Activated naive CD8-positive, alpha-beta T cell treated with anti-CD3 and anti-CD28 coated beads, Interleukin-2, amount 10 ng/mL, durations not matched to agents 7 days and 5 days (primary cell): ENCODE measurements around the gene PRKAR1B. TPM values are rescaled to one million over a fixed set of nuclear protein-coding genes. Genes with fewer than 3 reads are reported as not detected.

ENCODE experiments used
- ATAC-seq: fragments of 150-1000 bp; cut with Tn5 transposase; one replicate; pipeline ENCODE4 v1.10.0; 2021; ENCODE audit warnings: low read depth, moderate library complexity
- POLR2A ChIA-PET: fragments of 350-600 bp; sonication (Branson Sonifier 250); formaldehyde crosslinking; loops from one replicate; lab custom pipeline; 2021; ENCODE audit warnings: antibody characterized with exemption; lab: Charles Lee
- DNase-seq: peaks from one replicate; pipeline ENCODE4 v3.0.0; 2021
- H3K27ac Mint-ChIP-seq: one replicate; pipeline ENCODE4 v1.8.0; 2022; ENCODE audit warnings: mild to moderate bottlenecking, mixed read lengths
- H3K27me3 Mint-ChIP-seq: one replicate; pipeline ENCODE4 v1.8.0; 2022; ENCODE audit warnings: mild to moderate bottlenecking, moderate library complexity, mixed read lengths
- H3K36me3 Mint-ChIP-seq: one replicate; pipeline ENCODE4 v1.8.0; 2021; ENCODE audit warnings: mild to moderate bottlenecking, mixed read lengths
- H3K4me1 Mint-ChIP-seq: one replicate; pipeline ENCODE4 v1.8.0; 2021; ENCODE audit warnings: mixed read lengths
- H3K4me3 Mint-ChIP-seq: one replicate; pipeline ENCODE4 v1.8.0; 2022; ENCODE audit warnings: mild to moderate bottlenecking, moderate library complexity, mixed read lengths
- H3K9me3 Mint-ChIP-seq: one replicate; pipeline ENCODE4 v1.8.0; 2021; ENCODE audit warnings: mixed read lengths
- total RNA-seq, 2 experiments: library from RNA; stranded (reverse); gene quantifications; one replicate each; pipeline ENCODE4 v1.2.3, GENCODE V29; 2021

The PRKAR1B gene
- total RNA-seq, 2 experiments from 2014 or later = 26.5 to 28.2 TPM

GRCh38 chr7:550881-551614 lies 176.0 kb downstream of the PRKAR1B start:
- Mint-ChIP-seq H3K9me3 (no peaks in the 10 kb centered on the region), H3K27me3 (no peaks in the 10 kb centered on the region)

DNA sequence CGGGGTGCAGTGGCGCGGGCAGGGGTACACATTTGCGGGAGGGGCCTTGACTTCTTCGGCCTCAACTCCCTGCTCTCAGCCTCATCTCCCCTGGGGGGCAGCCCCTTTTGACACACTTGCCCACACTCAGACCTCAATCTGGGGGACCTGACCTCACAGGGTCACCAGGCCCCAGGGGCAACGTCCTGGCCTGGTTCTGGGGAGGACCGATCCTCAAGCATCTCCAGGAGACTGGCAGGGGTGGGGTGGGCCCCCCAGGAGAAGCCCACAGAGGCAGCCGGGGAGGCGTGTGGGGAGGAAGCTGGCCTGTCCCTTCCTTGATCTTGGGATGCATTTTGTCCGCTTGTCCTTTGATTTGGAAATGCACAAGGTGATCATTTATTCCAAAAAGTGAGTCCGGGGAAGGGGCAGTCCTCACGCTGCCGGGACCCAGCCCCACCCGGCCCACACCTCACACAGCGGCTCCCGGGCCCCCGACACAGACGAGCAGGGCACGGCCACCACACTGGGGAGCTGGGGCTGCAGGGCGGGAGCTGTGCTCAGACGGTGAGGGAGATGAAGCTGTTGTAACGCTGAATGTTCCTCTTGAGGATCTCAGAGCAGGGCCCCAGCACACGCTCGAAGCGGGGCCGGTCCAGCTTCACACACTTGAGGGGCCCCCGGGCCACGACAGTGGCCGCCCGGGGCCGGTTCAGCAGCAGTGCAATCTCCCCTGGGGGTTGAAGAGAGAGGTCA lies 177.0 kb downstream of the PRKAR1B start:
- DNase-seq (no peak), ATAC-seq (no peak)
- Mint-ChIP-seq H3K4me3 (no peak overlapping the region), H3K4me1 (no peaks in the 10 kb centered on the region), H3K36me3 (peaks cover 5% of the 10 kb centered on the region), H3K27me3 (no peaks in the 10 kb centered on the region), H3K9me3 (peaks cover 3% of the 10 kb centered on the region), H3K27ac (no peak overlapping the region)
- POLR2A ChIA-PET = no interaction called here

More at GRCh38 chr7:550881-551614, 176.0 kb downstream of the PRKAR1B start:
- DNase-seq (no peak), ATAC-seq (no peak)
- Mint-ChIP-seq H3K4me3 (no peak overlapping the region), H3K27ac (no peak overlapping the region), H3K4me1 (no peaks in the 10 kb centered on the region), H3K36me3 (peaks cover 5% of the 10 kb centered on the region)
- POLR2A ChIA-PET = no interaction called here

- Mint-ChIP-seq H3K4me3 (no peak overlapping the region), H3K27ac (no peak overlapping the region), H3K36me3 (peaks cover 5% of the 10 kb centered on the region), H3K9me3 (peaks cover 3% of the 10 kb centered on the region), H3K27me3 (no peaks in the 10 kb centered on the region), H3K4me1 (no peaks in the 10 kb centered on the region)
- ATAC-seq (no peak), DNase-seq (no peak)
- POLR2A ChIA-PET = no interaction called here
These were observed 177.8 kb downstream of the PRKAR1B start for GRCh38 chr7:549066-549890.

DNA sequence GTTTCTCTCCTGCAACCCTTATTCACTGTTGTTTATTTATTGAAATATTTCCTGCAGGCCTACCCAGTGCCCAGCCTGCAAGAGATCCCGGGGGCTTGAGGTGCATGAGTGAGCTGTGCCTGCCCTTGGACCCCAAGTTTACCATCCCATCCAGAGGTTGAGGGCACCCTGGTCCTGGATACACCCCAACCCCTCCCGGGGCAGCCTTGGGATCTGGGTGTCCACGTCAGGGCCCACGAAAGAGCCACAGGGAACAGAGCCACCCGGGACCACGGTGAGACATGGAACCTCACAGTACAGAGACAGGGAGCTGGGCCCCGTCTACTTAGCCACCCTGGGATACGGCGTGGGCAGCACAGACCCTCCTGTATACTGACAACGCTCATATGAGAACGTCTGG lies 178.7 kb downstream of the PRKAR1B start:
- POLR2A ChIA-PET = no interaction called here

GRCh38 chr7:545470-545869 lies 181.6 kb downstream of the PRKAR1B start:
- Mint-ChIP-seq H3K36me3 (peaks cover 5% of the 10 kb centered on the region), H3K9me3 (peaks cover 3% of the 10 kb centered on the region), H3K27ac (no peak overlapping the region), H3K27me3 (no peaks in the 10 kb centered on the region), H3K4me1 (peaks cover 3% of the 10 kb centered on the region), H3K4me3 (no peak overlapping the region)
- POLR2A ChIA-PET = no interaction called here
- ATAC-seq = no peak
- DNase-seq = no peak

More for the DNA sequence above, 178.7 kb downstream of the PRKAR1B start:
- ATAC-seq (no peak), DNase-seq (no peak)
- peaks cover 3% of the 10 kb centered on the region for H3K9me3 Mint-ChIP-seq
- H3K4me1 Mint-ChIP-seq = no peaks in the 10 kb centered on the region
- H3K27me3 Mint-ChIP-seq = no peaks in the 10 kb centered on the region
- H3K36me3 Mint-ChIP-seq = peaks cover 5% of the 10 kb centered on the region
- H3K4me3 Mint-ChIP-seq = no peak overlapping the region
- no peak overlapping the region for H3K27ac Mint-ChIP-seq

DNA sequence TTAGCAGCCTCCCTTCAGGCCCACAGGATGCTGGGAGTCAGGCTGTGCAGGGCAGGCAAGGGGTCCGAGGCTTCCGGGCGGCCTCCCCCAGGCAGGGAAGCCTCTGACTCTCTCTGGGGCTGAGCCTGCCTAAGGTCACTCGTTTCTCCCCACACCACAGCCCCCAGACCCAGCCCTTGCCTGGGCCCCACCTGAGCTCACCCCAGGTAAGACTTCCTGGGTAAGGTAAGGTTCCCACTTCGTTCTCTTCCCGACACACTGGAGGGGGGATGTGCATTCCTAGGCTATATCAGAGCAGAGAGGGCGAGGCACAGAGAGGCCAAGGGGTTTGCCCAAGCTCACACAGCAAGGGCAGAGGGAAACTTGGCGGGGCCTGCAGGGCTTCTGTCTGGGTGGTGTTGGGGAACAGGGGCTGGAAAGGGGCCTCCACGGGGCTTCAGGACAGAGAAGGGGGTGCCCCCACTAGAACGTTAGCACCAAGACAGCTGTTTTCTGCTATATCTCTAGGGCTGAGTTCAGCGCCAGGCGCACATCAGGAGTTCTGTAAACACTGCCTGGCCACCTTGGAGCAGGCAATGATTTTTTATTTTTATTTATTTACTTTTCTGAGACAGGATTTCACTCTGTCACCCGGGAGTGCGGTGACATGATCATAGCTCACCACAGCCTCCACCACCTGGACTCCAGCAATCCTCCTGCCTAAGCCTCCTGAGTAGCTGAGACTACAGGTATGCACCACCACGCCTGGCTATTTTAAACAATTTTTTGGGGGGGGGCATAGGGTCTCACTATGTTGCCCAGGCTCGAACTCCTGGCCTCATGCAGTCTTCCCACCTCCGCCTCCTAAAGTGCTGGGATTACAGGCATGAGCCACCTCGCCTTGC lies 182.5 kb downstream of the PRKAR1B start:
- no peak for DNase-seq
- POLR2A ChIA-PET = no interaction called here
- no peak overlapping the region for H3K27ac Mint-ChIP-seq
- H3K36me3 Mint-ChIP-seq = peaks cover 5% of the 10 kb centered on the region
- no peak overlapping the region for H3K4me3 Mint-ChIP-seq
- peaks cover 3% of the 10 kb centered on the region for H3K9me3 Mint-ChIP-seq
- peaks cover 3% of the 10 kb centered on the region for H3K4me1 Mint-ChIP-seq
- ATAC-seq = no peak
- no peaks in the 10 kb centered on the region for H3K27me3 Mint-ChIP-seq

- H3K9me3 Mint-ChIP-seq = peaks cover 3% of the 10 kb centered on the region
- ATAC-seq = no peak
- POLR2A ChIA-PET = no interaction called here
- no peak for DNase-seq
- no peaks in the 10 kb centered on the region for H3K27me3 Mint-ChIP-seq
- peaks cover 3% of the 10 kb centered on the region for H3K4me1 Mint-ChIP-seq
- no peak overlapping the region for H3K27ac Mint-ChIP-seq
- H3K4me3 Mint-ChIP-seq = no peak overlapping the region
- peaks cover 1% of the 10 kb centered on the region for H3K36me3 Mint-ChIP-seq
These were observed 183.4 kb downstream of the PRKAR1B start for GRCh38 chr7:543501-544337.

DNA sequence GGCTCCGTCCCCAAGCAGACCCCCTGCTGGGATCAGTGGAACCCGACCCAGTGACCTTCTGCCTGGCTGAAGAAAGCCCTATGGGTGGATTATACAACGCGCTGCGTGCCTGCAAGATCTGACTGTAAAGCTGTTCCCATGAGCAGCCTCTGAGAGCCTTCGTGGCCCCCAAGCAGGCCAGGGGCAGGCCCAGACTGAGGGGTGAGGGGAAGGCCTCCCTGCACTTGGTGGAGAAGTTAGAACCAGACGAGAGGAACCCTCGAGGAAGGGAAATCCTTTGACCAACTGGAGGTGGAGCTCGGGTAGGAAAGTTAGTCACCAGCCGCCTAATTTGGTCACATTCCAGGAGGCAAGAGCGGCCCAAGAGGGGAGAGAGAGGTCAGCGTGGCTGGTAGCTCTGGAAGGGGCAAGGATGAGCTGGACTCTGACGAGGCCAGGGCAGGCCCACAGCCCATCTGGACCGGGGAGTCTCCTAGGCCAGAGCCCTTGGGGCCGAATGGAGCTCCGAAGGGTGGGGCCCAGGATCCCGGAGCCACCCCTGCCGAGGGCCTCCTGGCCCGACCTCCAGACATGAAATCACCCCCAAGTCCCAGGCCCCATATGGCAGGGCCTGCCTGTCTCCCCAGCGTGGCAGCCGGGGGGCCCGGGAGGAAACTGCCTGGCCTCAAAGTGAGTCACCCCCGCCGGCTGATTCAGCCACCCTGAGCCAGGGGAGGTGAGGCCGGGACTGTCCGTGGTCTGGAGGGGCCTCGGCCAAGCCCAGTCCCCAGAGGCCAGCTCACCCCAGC lies 184.2 kb downstream of the PRKAR1B start:
- Mint-ChIP-seq H3K4me1 (peaks cover 3% of the 10 kb centered on the region), H3K36me3 (no peaks in the 10 kb centered on the region), H3K4me3 (no peak overlapping the region), H3K27me3 (no peaks in the 10 kb centered on the region), H3K27ac (no peak overlapping the region), H3K9me3 (peaks cover 3% of the 10 kb centered on the region)
- no peak for ATAC-seq
- no peak for DNase-seq
- POLR2A ChIA-PET = no interaction called here

- POLR2A ChIA-PET = no interaction called here
- DNase-seq = no peak
- no peak overlapping the region for H3K27ac Mint-ChIP-seq
These were observed 184.9 kb downstream of the PRKAR1B start for GRCh38 chr7:542131-542712.

GRCh38 chr7:541661-542060 lies 185.4 kb downstream of the PRKAR1B start:
- Mint-ChIP-seq H3K4me1 (peaks cover 3% of the 10 kb centered on the region), H3K36me3 (no peaks in the 10 kb centered on the region), H3K27me3 (no peaks in the 10 kb centered on the region), H3K27ac (no peak overlapping the region), H3K4me3 (no peak overlapping the region), H3K9me3 (peaks cover 3% of the 10 kb centered on the region)
- ATAC-seq (no peak), DNase-seq (no peak)
- POLR2A ChIA-PET = no interaction called here

More at GRCh38 chr7:542131-542712, 184.9 kb downstream of the PRKAR1B start:
- ATAC-seq = no peak
- H3K27me3 Mint-ChIP-seq = no peaks in the 10 kb centered on the region
- peaks cover 3% of the 10 kb centered on the region for H3K9me3 Mint-ChIP-seq
- peaks cover 3% of the 10 kb centered on the region for H3K4me1 Mint-ChIP-seq
- H3K4me3 Mint-ChIP-seq = no peak overlapping the region
- H3K36me3 Mint-ChIP-seq = no peaks in the 10 kb centered on the region

GRCh38 chr7:540997-541396 lies 186.1 kb downstream of the PRKAR1B start:
- H3K36me3 Mint-ChIP-seq = no peaks in the 10 kb centered on the region
- DNase-seq (no peak), ATAC-seq (no peak)
- no peak overlapping the region for H3K4me3 Mint-ChIP-seq
- POLR2A ChIA-PET = no interaction called here
- no peaks in the 10 kb centered on the region for H3K27me3 Mint-ChIP-seq
- peaks cover 3% of the 10 kb centered on the region for H3K4me1 Mint-ChIP-seq
- peaks cover 3% of the 10 kb centered on the region for H3K9me3 Mint-ChIP-seq
- no peak overlapping the region for H3K27ac Mint-ChIP-seq
